Ovary (tissue), 9 donors: ENCODE results near the gene BORCS6. TPM values are rescaled to one million over a fixed set of nuclear protein-coding genes. Genes with fewer than 3 reads are reported as not detected.
A peak's percentile ranks its signal among the peaks of the same experiment; 100 is the strongest.

Source experiments
- DNase-seq, 5 donors: peaks; one replicate each; pipeline ENCODE4 v3.0.0-alpha.2; 2019 to 2020
- H3K27ac ChIP-seq, 2 donors: fragments of 200-600 bp; one replicate each; pipeline versions ENCODE4 v1.5.1 to v1.8.0; 2019 to 2022
- H3K27me3 ChIP-seq: fragments of 200-600 bp; one replicate; pipeline ENCODE4 v1.8.0; 2022
- H3K36me3 ChIP-seq: fragments of 200-600 bp; sonication (generic); one replicate; pipeline ENCODE4 v1.5.1; 2019
- H3K4me1 ChIP-seq: one replicate; pipeline ENCODE4 v1.8.1; 2013; ENCODE audit warnings: mild to moderate bottlenecking, moderate library complexity; ENCODE audit not compliant: insufficient read depth
- H3K4me3 ChIP-seq: fragments of 200-600 bp; sonication (generic); one replicate; pipeline ENCODE4 v1.5.1; 2017
- H3K9me3 ChIP-seq, 2 donors: fragments of 200-600 bp in 1 of 2; sonication (generic) in 1 of 2; one replicate each; pipeline versions ENCODE4 v1.5.1 to v1.8.1; 2013 to 2019; ENCODE audit warnings: mild to moderate bottlenecking in 1 of 2, moderate library complexity in 1 of 2
- CTCF ChIP-seq, 3 donors: fragments of 450-650 bp in 2 of 3; fragments of 200-600 bp in 1 of 3; IDR thresholded peaks; one replicate each; pipeline versions ENCODE4 v1.5.1 to v1.8.0; 2016 to 2022; ENCODE audit warnings: antibody characterized with exemption in 3 of 3, mild to moderate bottlenecking in 1 of 3
- EP300 ChIP-seq: sonication (generic); formaldehyde crosslinking; IDR thresholded peaks from one replicate; pipeline ENCODE4 v1.6.1; 2017; ENCODE audit warnings: antibody characterized with exemption
- POLR2A ChIP-seq: fragments of 450-650 bp; IDR thresholded peaks from one replicate; pipeline ENCODE4 v1.6.1; 2017; ENCODE audit warnings: antibody characterized with exemption, mild to moderate bottlenecking, moderate library complexity
- WGBS, 3 donors: extraction: QIAGEN DNeasy Blood & Tissue Kit in 1 of 3; methylation state at CpG; one replicate each; pipeline versions ENCODE4 v1.1.5 to v1.1.7; 2013 to 2017; 5-methylcytosine and 5-hydroxymethylcytosine counted together
- intact Hi-C, 4 donors: fragments of 100-400 bp; cut with DNase I; formaldehyde crosslinking; loops; one replicate each; pipeline versions ENCODE4 v1.11.0 to v1.15.1; 2022 to 2023
- polyA plus RNA-seq, 2 donors: library from polyadenylated mRNA; stranded (reverse); fragments of 200-250 nt in 1 of 2; fragments of 350-450 nt in 1 of 2; fragmentation: Illumina TruSeq in 1 of 2; extraction: RNeasy Lipid Tissue Mini Kit (QIAGEN cat#74804) in 1 of 2; gene quantifications; one replicate each; pipeline ENCODE4 v1.2.3, GENCODE V29; 2013 to 2014
- total RNA-seq, 7 donors: library from RNA; depleted of rRNA in 2 of 7; stranded (reverse); fragments of >200 nt in 2 of 7; fragmentation: NEBNext Ultra II Directional in 3 of 7; extraction: Animal tissue kit (Norgen Biotek cat#: 25700) in 3 of 7; gene quantifications; one replicate each; pipeline versions ENCODE4 v1.1.0 to v1.2.4, GENCODE V29; 2016 to 2023
- donor health status: DM: no; HTN: no; CAD: no; lungs with moderate emphysema.
- donor health status: DM: no; HTN: no; CAD: no.
- donor health status: Bipolar disorder and iron deficiency.
- donor health status: DM: yes; HTN: yes; CAD: no.
- donor health status: DM: no; HTN: no; CAD: no.
- donor health status: DM: yes; HTN: yes; CAD: no.

The BORCS6 gene
- total and polyA plus RNA-seq, 9 donors = 1.3 to 7.2 (median 6.7) TPM

- H3K36me3 ChIP-seq = no peaks in the 10 kb centered on the region
- no peaks in the 10 kb centered on the region for H3K9me3 ChIP-seq
- H3K27me3 ChIP-seq = no peaks in the 10 kb centered on the region
- no peak for DNase-seq
- H3K4me3 ChIP-seq = no peak overlapping the region
- WGBS, 3 donors = 61 to 68% (median 65%) methylated on average over 3 to 4 of the region's 4 CpGs
- intact Hi-C loops = loop anchor here in 1 of 4 donors (2.0 kb wide), 1 partner anchor 21 kb away; no protein-coding TSS in a partner anchor
- H3K27ac ChIP-seq = peak overlapping the region in 1 of 2 donors; percentile 100
- TF ChIP-seq CTCF (IDR thresholded peaks at IDR 0.05) (no peak), POLR2A (no peak), EP300 (no peak)
- peaks cover 16% of the 10 kb centered on the region for H3K4me1 ChIP-seq
Measured at GRCh38 chr17:8160224-8160577, 29.8 kb downstream of the BORCS6 start.

- Histone ChIP-seq H3K4me3 (no peak overlapping the region), H3K4me1 (peaks cover 13% of the 10 kb centered on the region), H3K27me3 (no peaks in the 10 kb centered on the region), H3K9me3 (no peaks in the 10 kb centered on the region), H3K27ac (peak overlapping the region in 1 of 2 donors; percentile 44), H3K36me3 (no peaks in the 10 kb centered on the region)
- intact Hi-C loops = loop anchor here in 2 of 4 donors (2.0 to 10.0 kb wide), 2 partner anchors 21 to 315 kb away; no protein-coding TSS in a partner anchor
- DNase-seq = peak in 1 of 5 donors; percentile 43
- TF ChIP-seq EP300 = no peak
- TF ChIP-seq POLR2A = no peak
- TF ChIP-seq CTCF (IDR thresholded peaks at IDR 0.05) = no peak
- WGBS, 3 donors = 66 to 67% (median 67%) methylated on average over 4 of the region's 4 CpGs
Measured at GRCh38 chr17:8159459-8160223, 30.3 kb downstream of the BORCS6 start.

GRCh38 chr17:8159032-8159400, 31.0 kb downstream of the BORCS6 start:
- DNase-seq = no peak
- TF ChIP-seq EP300 (no peak), POLR2A (no peak), CTCF (IDR thresholded peaks at IDR 0.05) (no peak)
- Histone ChIP-seq H3K27me3 (no peaks in the 10 kb centered on the region), H3K27ac (peak overlapping the region; percentile 44 to 94), H3K4me1 (peaks cover 11% of the 10 kb centered on the region), H3K36me3 (no peaks in the 10 kb centered on the region), H3K4me3 (no peak overlapping the region), H3K9me3 (no peaks in the 10 kb centered on the region)
- WGBS, 3 donors = 58 to 68% (median 62%) methylated on average over 3 of the region's 3 CpGs
- intact Hi-C loops = loop anchor here in 1 of 4 donors (10.0 kb wide), 1 partner anchor 314 kb away; no protein-coding TSS in a partner anchor

- Histone ChIP-seq H3K27me3 (no peaks in the 10 kb centered on the region), H3K27ac (peak overlapping the region; percentile 94 to 95), H3K4me3 (no peak overlapping the region), H3K4me1 (peaks cover 6% of the 10 kb centered on the region), H3K9me3 (no peaks in the 10 kb centered on the region), H3K36me3 (no peaks in the 10 kb centered on the region)
- intact Hi-C loops = loop anchor here in 1 of 4 donors (10.0 kb wide), 1 partner anchor 314 kb away; no protein-coding TSS in a partner anchor
- DNase-seq = peak; percentile 88 to 96 (median 94)
- WGBS, 3 donors = 36 to 40% (median 40%) methylated on average over 20 of the region's 20 CpGs
- TF ChIP-seq POLR2A = no peak
- peak; percentile 76 to 93 (median 88) for TF ChIP-seq CTCF (IDR thresholded peaks at IDR 0.05)
- TF ChIP-seq EP300 = no peak
Measured at GRCh38 chr17:8158267-8159031, 31.5 kb downstream of the BORCS6 start.
